Adrenal gland (tissue), 12 donors: Measurements from ENCODE around the gene MED17. TPM values are rescaled to one million over a fixed set of nuclear protein-coding genes. Genes with fewer than 3 reads are reported as not detected.
"Not testable (repeated sequence)": the region's sequence is repeated elsewhere in the genome, so short reads cannot be mapped to it uniquely, and the experiment has no call there.

Experiments used
- DNase-seq, 7 donors: peaks; one replicate each; pipeline ENCODE4 v3.0.0-alpha.2; 2019 to 2020
- H3K27ac ChIP-seq, 5 donors: fragments of 200-600 bp; sonication (generic) in 4 of 5; 1 replicate in 3 of 5; 2 replicates in 2 of 5; pipeline versions ENCODE4 v1.5.1 to v1.8.0; 2016 to 2020; ENCODE audit warnings: mild to moderate bottlenecking in 1 of 5
- H3K27me3 ChIP-seq: fragments of 200-600 bp; 2 replicates; pipeline ENCODE4 v1.8.0; 2021
- H3K36me3 ChIP-seq, 2 donors: fragments of 200-600 bp; replicated peaks in 1 of 2; 1 replicate in 1 of 2; 2 replicates in 1 of 2; pipeline versions ENCODE4 v1.5.1 to v1.8.0; 2018 to 2022
- H3K4me1 ChIP-seq, 2 donors: fragments of 200-600 bp; replicated peaks in 1 of 2; 1 replicate in 1 of 2; 2 replicates in 1 of 2; pipeline versions ENCODE4 v1.5.1 to v1.8.0; 2018 to 2021
- H3K4me3 ChIP-seq, 4 donors: fragments of 200-600 bp; sonication (generic) in 3 of 4; one replicate each; pipeline ENCODE4 v1.5.1; 2016 to 2018
- H3K9me3 ChIP-seq, 3 donors: fragments of 200-600 bp; sonication (generic) in 1 of 3; replicated peaks in 1 of 3; 1 replicate in 2 of 3; 2 replicates in 1 of 3; pipeline versions ENCODE4 v1.5.1 to v1.8.0; 2016 to 2021
- CTCF ChIP-seq, 6 experiments: fragments of 450-650 bp in 4 of 6; fragments of 200-600 bp in 2 of 6; sonication (generic) in 1 of 6; IDR thresholded peaks; 1 replicate in 5 of 6; 2 replicates in 1 of 6; pipeline versions ENCODE4 v1.5.1 to v1.8.0; 2016 to 2021; ENCODE audit warnings: antibody characterized with exemption in 6 of 6, mild to moderate bottlenecking in 2 of 6, moderate library complexity in 1 of 6
- POLR2A ChIP-seq, 2 donors: fragments of 450-650 bp; IDR thresholded peaks; one replicate each; pipeline ENCODE4 v1.6.1; 2017; ENCODE audit warnings: antibody characterized with exemption in 2 of 2, mild to moderate bottlenecking in 2 of 2, moderate library complexity in 1 of 2
- WGBS, 4 donors: extraction: QIAGEN DNeasy Blood & Tissue Kit in 2 of 4; methylation state at CpG; one replicate each; pipeline versions ENCODE4 v1.1.5 to v1.1.7; 2013 to 2017; 5-methylcytosine and 5-hydroxymethylcytosine counted together
- intact Hi-C, 2 donors: fragments of 100-400 bp; cut with DNase I; formaldehyde crosslinking; loops; one replicate each; pipeline versions ENCODE4 v1.14.1 to v1.15.0; 2022 to 2023
- polyA plus RNA-seq, 3 donors: library from polyadenylated mRNA; stranded (reverse); fragments of 200-250 nt in 2 of 3; fragments of 350-450 nt in 1 of 3; fragmentation: Illumina TruSeq in 1 of 3; extraction: RNeasy Lipid Tissue Mini Kit (QIAGEN cat#74804) in 1 of 3; gene quantifications; one replicate each; pipeline ENCODE4 v1.2.3, GENCODE V29; 2013 to 2014
- total RNA-seq, 9 donors: library from RNA; depleted of rRNA in 4 of 9; stranded (reverse); fragments of >200 nt in 4 of 9; fragments of 120-200 nt in 1 of 9; fragmentation: NEBNext Ultra II Directional in 1 of 9; extraction: Animal tissue kit (Norgen Biotek cat#: 25700) in 1 of 9; gene quantifications; one replicate each; pipeline versions ENCODE4 v1.1.0 to v1.2.4, GENCODE V29; 2013 to 2023
- donor health status: healthy with polysubstance abuse.
- donor health status: Bipolar disorder and iron deficiency.
- donor health status: DM: yes; HTN: yes; CAD: no.
- donor health status: DM: no; HTN: no; CAD: no.
- donor health status: DM: no; HTN: no; CAD: no.
- donor health status: DM: yes; HTN: yes; CAD: no.

The MED17 gene
- total and polyA plus RNA-seq, 12 donors: 8.4 to 32.0 (median 21.1) TPM

- intact Hi-C loops: loop anchor here in 1 of 2 donors (5.0 kb wide), 1 partner anchor 34 kb away; no protein-coding TSS in a partner anchor
- TF ChIP-seq CTCF (IDR thresholded peaks at IDR 0.05) (no peak), POLR2A (IDR thresholded peaks at IDR 0.05) (no peak)
- WGBS, 4 donors: 91 to 98% (median 95%) methylated on average over 17 to 38 of the region's 38 CpGs
- Histone ChIP-seq H3K36me3 (peaks cover 0 to 73% of the 10 kb centered on the region in 2 donors), H3K4me1 (no peaks in the 10 kb centered on the region), H3K27me3 (no peaks in the 10 kb centered on the region), H3K4me3 (no peak overlapping the region), H3K9me3 (no peaks in the 10 kb centered on the region), H3K27ac (no peak overlapping the region)
- DNase-seq: no peak
Observed at GRCh38 chr11:93757924-93758865, 25.9 kb upstream of the MED17 start.

GRCh38 chr11:93759123-93759522, 25.0 kb upstream of the MED17 start:
- 81 to 88% (median 86%) methylated on average over 4 of the region's 4 CpGs for WGBS, 4 donors
- intact Hi-C loops: loop anchor here in 1 of 2 donors (5.0 kb wide), 1 partner anchor 33 kb away; no protein-coding TSS in a partner anchor

GRCh38 chr11:93761910-93762309, 22.2 kb upstream of the MED17 start:
- Histone ChIP-seq H3K9me3 (no peaks in the 10 kb centered on the region), H3K4me1 (no peaks in the 10 kb centered on the region), H3K27me3 (no peaks in the 10 kb centered on the region), H3K36me3 (peaks cover 0 to 63% of the 10 kb centered on the region in 2 donors), H3K4me3 (no peak overlapping the region), H3K27ac (no peak overlapping the region)
- intact Hi-C loops: no loop called here
- no peak for TF ChIP-seq POLR2A (IDR thresholded peaks at IDR 0.05)
- no peak for TF ChIP-seq CTCF (IDR thresholded peaks at IDR 0.05)
- 91 to 98% (median 98%) methylated on average over 1 of the region's 1 CpG for WGBS, 4 donors
- no peak for DNase-seq

More at GRCh38 chr11:93759123-93759522, 25.0 kb upstream of the MED17 start:
- H3K27me3 ChIP-seq, H3K9me3 ChIP-seq, DNase-seq, H3K4me1 ChIP-seq, H3K4me3 ChIP-seq, H3K27ac ChIP-seq: not testable (repeated sequence)
- H3K36me3 ChIP-seq: peaks cover 0 to 78% of the 10 kb centered on the region in 2 donors

- Histone ChIP-seq H3K36me3 (peaks cover 0 to 31% of the 10 kb centered on the region in 2 donors), H3K27me3 (no peaks in the 10 kb centered on the region)
- intact Hi-C loops: no loop called here
Observed at GRCh38 chr11:93765551-93765950, 18.5 kb upstream of the MED17 start.

More at GRCh38 chr11:93765551-93765950, 18.5 kb upstream of the MED17 start:
- no peaks in the 10 kb centered on the region for H3K9me3 ChIP-seq
- TF ChIP-seq POLR2A (IDR thresholded peaks at IDR 0.05): no peak
- no peak for TF ChIP-seq CTCF (IDR thresholded peaks at IDR 0.05)
- H3K27ac ChIP-seq: no peak overlapping the region
- H3K4me1 ChIP-seq: no peaks in the 10 kb centered on the region
- no peak overlapping the region for H3K4me3 ChIP-seq
- DNase-seq: no peak
- 30 to 63% (median 42%) methylated on average over 2 of the region's 2 CpGs for WGBS, 4 donors
